HCT116 (cell line): ENCODE measurements around the gene NPIPB2. TPM values are rescaled to one million over a fixed set of nuclear protein-coding genes. Genes with fewer than 3 reads are reported as not detected.
A peak's percentile ranks its signal among the peaks of the same experiment; 100 is the strongest.

Experiments used
- ATAC-seq: fragments of 200-7000 bp; cut with Tn5 transposase; 2 replicates; pipeline ENCODE4 v1.9.1; 2020; ENCODE audit warnings: mild to moderate bottlenecking, moderate library complexity
- BruUV-seq: library from RNA; stranded (reverse); fragments of 400-500 nt; replicated peaks from 2 replicates; lab custom pipeline; 2021; lab: Mats Ljungman, UMichigan
- CTCF ChIA-PET: fragments of 300-600 bp; sonication (Branson Sonifier 250); formaldehyde crosslinking; loops from one replicate; lab custom pipeline; 2021; ENCODE audit warnings: antibody characterized with exemption; lab: Charles Lee
- POLR2A ChIA-PET: fragments of 300-600, 350-600 bp; sonication (Branson Sonifier 250); formaldehyde crosslinking; loops from one replicate; lab custom pipeline; 2021; ENCODE audit warnings: antibody characterized with exemption; lab: Charles Lee
- RAD21 ChIA-PET, 2 experiments: fragments of 300-600 bp; sonication (Branson Sonifier 250); formaldehyde crosslinking; loops; one replicate each; lab custom pipeline; 2023; ENCODE audit warnings: low total read pairs in 2 of 2; ENCODE audit not compliant: uncharacterized antibody in 2 of 2, unreplicated experiment in 2 of 2, low non-redundant PET in 1 of 2; lab: Charles Lee
- DNase-seq: peaks from one replicate; pipeline ENCODE4 v3.0.0-alpha.2; 2010; ENCODE audit warnings: low read depth, low spot score
- H2AFZ ChIP-seq: fragments of 200-600 bp; shearing (Covaris generic), sonication (generic); 2 replicates; pipeline ENCODE4 v1.6.1; 2017; ENCODE audit warnings: low read depth, mixed run types, mixed read lengths, antibody characterized with exemption, low read length; ENCODE audit not compliant: poor library complexity, severe bottlenecking
- H3K27ac ChIP-seq: 2 replicates; pipeline ENCODE4 v1.5.1; 2012; ENCODE audit warnings: low read depth, low read length
- H3K27me3 ChIP-seq: fragments of 200-600 bp; sonication (generic); 2 replicates; pipeline ENCODE4 v1.6.1; 2016; ENCODE audit warnings: mixed run types, low read length, mixed read lengths; ENCODE audit not compliant: insufficient read depth
- H3K36me3 ChIP-seq, 2 experiments: fragments of 200-500 bp in 1 of 2; fragments of 200-600 bp in 1 of 2; sonication (Bioruptor generic) in 1 of 2; sonication (generic) in 1 of 2; 2 replicates each; pipeline versions ENCODE4 v1.5.1 to v1.6.1; 2014 to 2016; ENCODE audit warnings: low read length in 2 of 2, inconsistent platforms in 1 of 2, mixed read lengths in 1 of 2, mixed run types in 1 of 2; ENCODE audit not compliant: insufficient read depth in 2 of 2, control insufficient read depth in 1 of 2
- H3K4me1 ChIP-seq, 2 experiments: fragments of 200-600 bp in 1 of 2; sonication (generic) in 1 of 2; 2 replicates each; pipeline versions ENCODE4 v1.5.1 to v1.6.1; 2012 to 2017; ENCODE audit warnings: low read length in 2 of 2, inconsistent platforms in 1 of 2, mild to moderate bottlenecking in 1 of 2, mixed read lengths in 1 of 2, mixed run types in 1 of 2, moderate library complexity in 1 of 2; ENCODE audit not compliant: insufficient read depth in 2 of 2, control insufficient read depth in 1 of 2
- H3K4me2 ChIP-seq: fragments of 200-600 bp; sonication (generic); 2 replicates; pipeline ENCODE4 v1.6.1; 2017; ENCODE audit warnings: mixed run types, low read length, mixed read lengths
- H3K4me3 ChIP-seq, 2 experiments: fragments of 200-600 bp in 1 of 2; sonication (generic) in 1 of 2; replicated peaks in 1 of 2; 2 replicates each; pipeline ENCODE4 v1.5.1; 2011 to 2016; ENCODE audit warnings: low read length in 2 of 2, control low read depth in 1 of 2, low read depth in 1 of 2, mild to moderate bottlenecking in 1 of 2, mixed read lengths in 1 of 2, mixed run types in 1 of 2
- H3K79me2 ChIP-seq: fragments of 200-600 bp; sonication (generic); 2 replicates; pipeline ENCODE4 v1.6.1; 2017; ENCODE audit warnings: mild to moderate bottlenecking, mixed run types, low read length, moderate library complexity, mixed read lengths; ENCODE audit not compliant: insufficient read depth
- H3K9ac ChIP-seq: fragments of 200-600 bp; sonication (generic); 2 replicates; pipeline ENCODE4 v1.6.1; 2016; ENCODE audit warnings: low read length, mixed read lengths
- H3K9me2 ChIP-seq: fragments of 200-600 bp; sonication (generic), shearing (Covaris generic); 2 replicates; pipeline ENCODE4 v1.6.1; 2017; ENCODE audit warnings: mixed run types, mild to moderate bottlenecking, moderate library complexity; ENCODE audit not compliant: insufficient read depth
- H3K9me3 ChIP-seq, 2 experiments: fragments of 200-500 bp in 1 of 2; fragments of 200-600 bp in 1 of 2; sonication (Bioruptor generic) in 1 of 2; sonication (generic) in 1 of 2; 2 replicates each; pipeline ENCODE4 v1.6.1; 2014 to 2017; ENCODE audit warnings: low read length in 2 of 2, mixed read lengths in 2 of 2, inconsistent platforms in 1 of 2, low read depth in 1 of 2, mild to moderate bottlenecking in 1 of 2, mixed run types in 1 of 2, moderate library complexity in 1 of 2; ENCODE audit not compliant: control insufficient read depth in 1 of 2, insufficient read depth in 1 of 2
- H4K20me1 ChIP-seq: fragments of 200-600 bp; sonication (generic), shearing (Covaris generic); 2 replicates; pipeline ENCODE4 v1.6.1; 2017; ENCODE audit warnings: mixed run types, mild to moderate bottlenecking, moderate library complexity; ENCODE audit not compliant: insufficient read depth
- CBX3 ChIP-seq: IDR thresholded peaks from 2 replicates; pipeline ENCODE4 v1.6.1; 2012; ENCODE audit warnings: low read depth
- CEBPB ChIP-seq: IDR thresholded peaks from 2 replicates; pipeline ENCODE4 v1.6.1; 2012; ENCODE audit warnings: low read depth
- EGR1 ChIP-seq: IDR thresholded peaks from 2 replicates; pipeline ENCODE4 v1.6.1; 2012; ENCODE audit warnings: low read depth
- ELF1 ChIP-seq: IDR thresholded peaks from 2 replicates; pipeline ENCODE4 v1.6.1; 2012; ENCODE audit warnings: low read depth, borderline replicate concordance
- EZH2 ChIP-seq: fragments of 200-600 bp; sonication (generic); IDR thresholded peaks from 2 replicates; pipeline ENCODE4 v1.6.1; 2017; ENCODE audit warnings: antibody characterized with exemption, mixed run types
- EZH2phosphoT487 ChIP-seq: fragments of 200-600 bp; IDR thresholded peaks from 2 replicates; pipeline ENCODE4 v1.6.1; 2018; ENCODE audit warnings: antibody characterized with exemption, borderline replicate concordance
- RAD21 ChIP-seq: IDR thresholded peaks from 2 replicates; pipeline ENCODE4 v1.6.1; 2012; ENCODE audit warnings: low read depth, mild to moderate bottlenecking
- SRF ChIP-seq: IDR thresholded peaks from 2 replicates; pipeline ENCODE4 v1.6.1; 2012; ENCODE audit warnings: low read depth
- ZFX ChIP-seq: fragments of 450-650 bp; IDR thresholded peaks from 2 replicates; pipeline ENCODE4 v1.6.1; 2017
- intact Hi-C: fragments of 100-400 bp; cut with micrococcal nuclease; formaldehyde crosslinking; loops from 2 replicates; pipeline ENCODE4 v1.10.0; 2022
- total RNA-seq: library from RNA; stranded (reverse); gene quantifications from one replicate; pipeline ENCODE4 v1.2.1, GENCODE V29; 2021; ENCODE audit not compliant: unreplicated experiment
- TF ChIP-seq, protein P1 (sequence below): IDR thresholded peaks from 2 replicates; pipeline ENCODE4 v1.6.1; 2011; ENCODE audit warnings: mild to moderate bottlenecking, low read length, moderate library complexity; ENCODE audit not compliant: insufficient replicate concordance; ENCODE audit errors: extremely low read depth

The NPIPB2 gene
- total RNA-seq, 1 experiment from 2014 or later = 10.7 TPM

DNA sequence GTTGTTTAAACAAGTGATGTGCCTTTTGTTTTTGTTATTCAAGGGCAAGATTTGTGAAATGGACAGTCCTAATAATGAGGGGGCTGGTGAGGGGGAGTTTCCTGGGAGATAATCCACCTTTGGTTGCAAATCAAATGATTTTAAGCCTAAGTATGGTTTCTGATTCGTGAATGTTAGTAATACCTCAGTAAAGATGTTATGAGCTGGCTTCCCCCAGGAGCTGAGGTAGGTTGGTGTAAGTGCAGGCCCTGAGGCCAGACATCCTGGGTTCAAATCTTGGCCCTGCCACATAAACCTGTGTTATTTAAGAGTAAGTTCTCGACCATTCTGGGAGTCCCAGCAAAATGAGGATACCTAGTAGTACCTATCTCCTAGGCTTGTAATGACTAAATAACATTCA, 36.2 kb upstream of the NPIPB2 start:
- Histone ChIP-seq H3K9me2 (no peaks in the 10 kb centered on the region), H3K4me2 (peak overlapping the region; percentile 90), H3K9ac (no peak overlapping the region), H3K4me3 (peak overlapping the region in 1 of 2 experiments; percentile 97; a peak in 2 of 4 replicates), H2AFZ (no peak overlapping the region), H3K79me2 (peaks cover 9% of the 10 kb centered on the region; the same call in 1 of the 2 replicates), H3K27ac (no peak overlapping the region), H3K36me3 (peaks cover 0 to 4% of the 10 kb centered on the region in 2 experiments; a peak in 1 of 4 replicates), H3K9me3 (no peaks in the 10 kb centered on the region), H3K27me3 (no peaks in the 10 kb centered on the region), H3K4me1 (peaks cover 2 to 18% of the 10 kb centered on the region in 2 experiments; a peak in 3 of 4 replicates), H4K20me1 (no peaks in the 10 kb centered on the region)
- ChIA-PET POLR2A (no interaction called here), RAD21 (interaction anchor here in 1 of 2 experiments (1.0 kb wide), 1 partner anchor 90 kb away, joined by 3 read pairs; no protein-coding TSS in a partner anchor), CTCF (no interaction called here)
- ATAC-seq (no peak), DNase-seq (no peak)
- TF ChIP-seq RAD21 = no peak
- no peak for TF ChIP-seq ZFX
- no peak for TF ChIP-seq ELF1
- TF ChIP-seq EZH2phosphoT487 = no peak
- TF ChIP-seq CBX3 = no peak
- TF ChIP-seq, protein P1, sequence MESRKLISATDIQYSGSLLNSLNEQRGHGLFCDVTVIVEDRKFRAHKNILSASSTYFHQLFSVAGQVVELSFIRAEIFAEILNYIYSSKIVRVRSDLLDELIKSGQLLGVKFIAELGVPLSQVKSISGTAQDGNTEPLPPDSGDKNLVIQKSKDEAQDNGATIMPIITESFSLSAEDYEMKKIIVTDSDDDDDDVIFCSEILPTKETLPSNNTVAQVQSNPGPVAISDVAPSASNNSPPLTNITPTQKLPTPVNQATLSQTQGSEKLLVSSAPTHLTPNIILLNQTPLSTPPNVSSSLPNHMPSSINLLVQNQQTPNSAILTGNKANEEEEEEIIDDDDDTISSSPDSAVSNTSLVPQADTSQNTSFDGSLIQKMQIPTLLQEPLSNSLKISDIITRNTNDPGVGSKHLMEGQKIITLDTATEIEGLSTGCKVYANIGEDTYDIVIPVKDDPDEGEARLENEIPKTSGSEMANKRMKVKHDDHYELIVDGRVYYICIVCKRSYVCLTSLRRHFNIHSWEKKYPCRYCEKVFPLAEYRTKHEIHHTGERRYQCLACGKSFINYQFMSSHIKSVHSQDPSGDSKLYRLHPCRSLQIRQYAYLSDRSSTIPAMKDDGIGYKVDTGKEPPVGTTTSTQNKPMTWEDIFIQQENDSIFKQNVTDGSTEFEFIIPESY = no peak
- no peak for TF ChIP-seq CEBPB
- TF ChIP-seq SRF = no peak
- no peak for TF ChIP-seq EZH2
- TF ChIP-seq EGR1 = no peak
- intact Hi-C loops = loop anchor here (5.0 kb wide), 1 partner anchor 61 kb away; the partner anchor contains the start of gene GSPT1
- TSS peak; percentile 44 for BruUV-seq
